ENCODE data around the gene EXOSC7.

- no peak for TF ChIP-seq EZH2 (IDR thresholded peaks at IDR 0.05; ENCODE audit: borderline replicate concordance, insufficient read depth, low read depth, low read length, poor library complexity, severe bottlenecking)
- no peak for TF ChIP-seq CTCF (IDR thresholded peaks at IDR 0.05)
Observed at GRCh38 chr3:44969828-44970179, 6.2 kb upstream of the EXOSC7 start.
